Fibroblast of the aortic adventitia (primary cell): ENCODE data around the gene MICAL3. TPM values are rescaled to one million over a fixed set of nuclear protein-coding genes. Genes with fewer than 3 reads are reported as not detected.

Experiments
- DNase-seq: peaks from one replicate; pipeline ENCODE4 v3.0.0-alpha.2; 2010; ENCODE audit warnings: low read depth
- H3K4me3 ChIP-seq: 2 replicates; pipeline ENCODE4 v1.5.1; 2011; ENCODE audit warnings: low read depth, mild to moderate bottlenecking, control low read depth, low read length, moderate library complexity
- CTCF ChIP-seq: IDR thresholded peaks from 2 replicates; pipeline ENCODE4 v1.5.1; 2011; ENCODE audit warnings: mild to moderate bottlenecking, low read length, control low read depth, inconsistent platforms; ENCODE audit not compliant: insufficient read depth
- total RNA-seq: library from RNA; depleted of rRNA; stranded (reverse); fragments of >200 nt; gene quantifications from 2 replicates; pipeline ENCODE4 v1.2.3, GENCODE V29; 2012; ENCODE audit warnings: low replicate concordance

Gene MICAL3
- total RNA-seq, 1 donor = 18.8 TPM

GRCh38 chr22:17815703-17816254 is 208.6 kb downstream of the MICAL3 start:
- no peak for TF ChIP-seq CTCF
- DNase-seq = no peak

GRCh38 chr22:17814830-17815229 is 209.5 kb downstream of the MICAL3 start:
- no peak for TF ChIP-seq CTCF
- DNase-seq = no peak
- H3K4me3 ChIP-seq = no peak overlapping the region

More at GRCh38 chr22:17815703-17816254, 208.6 kb downstream of the MICAL3 start:
- H3K4me3 ChIP-seq = no peak overlapping the region

GRCh38 chr22:17814084-17814483 is 210.3 kb downstream of the MICAL3 start:
- TF ChIP-seq CTCF = no peak
- DNase-seq = no peak
- H3K4me3 ChIP-seq = no peak overlapping the region

GRCh38 chr22:17811119-17811518 is 213.2 kb downstream of the MICAL3 start:
- TF ChIP-seq CTCF = no peak
- no peak for DNase-seq
- H3K4me3 ChIP-seq = no peak overlapping the region

- no peak for DNase-seq
- no peak overlapping the region for H3K4me3 ChIP-seq
- no peak for TF ChIP-seq CTCF
Measured at GRCh38 chr22:17810570-17811116, 213.7 kb downstream of the MICAL3 start.

GRCh38 chr22:17808693-17809403 is 215.5 kb downstream of the MICAL3 start:
- TF ChIP-seq CTCF = no peak
- DNase-seq = no peak
- no peak overlapping the region for H3K4me3 ChIP-seq
